Common myeloid progenitor, CD34-positive (primary cell): ENCODE measurements around the gene RAB4A.

Source experiments
- CTCF ChIA-PET: fragments of 350-600 bp; sonication (Branson Sonifier 250); formaldehyde crosslinking; loops from one replicate; lab custom pipeline; 2021; ENCODE audit warnings: antibody characterized with exemption; lab: Charles Lee
- POLR2A ChIA-PET: fragments of 350-600 bp; sonication (Branson Sonifier 250); formaldehyde crosslinking; loops from one replicate; lab custom pipeline; 2021; ENCODE audit warnings: antibody characterized with exemption; lab: Charles Lee
- DNase-seq, 3 donors: peaks; one replicate each; pipeline versions ENCODE4 v3.0.0 to v3.0.0-alpha.2; 2013
- H3K27ac ChIP-seq, 2 experiments: 1 replicate in 1 of 2; 2 replicates in 1 of 2; pipeline ENCODE4 v1.7.0; 2013; ENCODE audit warnings: inconsistent platforms in 2 of 2, low read length in 2 of 2, mild to moderate bottlenecking in 2 of 2, low read depth in 1 of 2, moderate library complexity in 1 of 2; ENCODE audit not compliant: severe bottlenecking in 2 of 2, insufficient read depth in 1 of 2, poor library complexity in 1 of 2
- H3K27me3 ChIP-seq, 5 experiments: replicated peaks in 2 of 5; 1 replicate in 3 of 5; 2 replicates in 2 of 5; pipeline versions ENCODE4 v1.6.1 to v1.7.0; 2013; ENCODE audit warnings: low read length in 4 of 5, mild to moderate bottlenecking in 2 of 5, moderate library complexity in 2 of 5, inconsistent platforms in 1 of 5; ENCODE audit not compliant: insufficient read depth in 5 of 5, control insufficient read depth in 4 of 5
- H3K36me3 ChIP-seq, 4 experiments: 1 replicate in 2 of 4; 2 replicates in 2 of 4; pipeline versions ENCODE4 v1.6.1 to v1.7.0; 2013; ENCODE audit warnings: low read length in 3 of 4, control low read depth in 1 of 4, mild to moderate bottlenecking in 1 of 4; ENCODE audit not compliant: control insufficient read depth in 4 of 4, insufficient read depth in 4 of 4
- H3K4me1 ChIP-seq, 4 experiments: 1 replicate in 3 of 4; 2 replicates in 1 of 4; pipeline versions ENCODE4 v1.6.1 to v1.7.1; 2013; ENCODE audit warnings: low read length in 3 of 4, mild to moderate bottlenecking in 3 of 4, control low read depth in 1 of 4, inconsistent platforms in 1 of 4, moderate library complexity in 1 of 4; ENCODE audit not compliant: control insufficient read depth in 4 of 4, insufficient read depth in 4 of 4; ENCODE audit errors: control extremely low read depth in 1 of 4
- H3K4me3 ChIP-seq, 7 experiments: 1 replicate in 4 of 7; 2 replicates in 3 of 7; pipeline versions ENCODE4 v1.5.1 to v1.7.0; 2013; ENCODE audit warnings: mild to moderate bottlenecking in 7 of 7, low read length in 6 of 7, moderate library complexity in 6 of 7, inconsistent platforms in 2 of 7, low read depth in 2 of 7, control low read depth in 1 of 7; ENCODE audit not compliant: insufficient read depth in 4 of 7, control insufficient read depth in 1 of 7; ENCODE audit errors: extremely low read depth in 1 of 7
- H3K9me3 ChIP-seq, 5 experiments: 1 replicate in 4 of 5; 2 replicates in 1 of 5; pipeline versions ENCODE4 v1.6.1 to v1.7.1; 2013; ENCODE audit warnings: low read length in 4 of 5, mild to moderate bottlenecking in 2 of 5, inconsistent platforms in 1 of 5, low read depth in 1 of 5, moderate library complexity in 1 of 5; ENCODE audit not compliant: control insufficient read depth in 4 of 5, insufficient read depth in 2 of 5; ENCODE audit errors: control extremely low read depth in 1 of 5
- WGBS: methylation state at CpG from one replicate; pipeline ENCODE4 v1.1.5; 2013; ENCODE audit not compliant: insufficient coverage; 5-methylcytosine and 5-hydroxymethylcytosine counted together

The RAB4A gene

DNA sequence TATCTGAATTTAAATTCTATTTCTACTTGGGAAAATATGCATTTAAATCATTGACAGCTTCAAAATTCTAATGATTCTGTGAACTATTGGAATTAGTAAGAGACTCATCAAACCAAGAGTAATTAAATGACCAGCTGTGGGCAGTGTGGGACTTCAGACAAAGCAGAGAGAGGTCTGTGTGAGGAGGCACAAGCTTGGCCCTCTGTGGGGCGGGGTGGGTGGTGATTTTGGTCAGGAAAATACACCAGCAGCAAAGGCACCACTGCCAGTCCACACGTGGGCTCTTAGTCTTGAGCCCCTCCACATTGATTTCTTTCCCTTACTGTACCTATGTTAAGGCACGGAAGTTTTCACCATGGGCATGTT is 39.2 kb upstream of the RAB4A start:
- POLR2A ChIA-PET, result no interaction called here
- Histone ChIP-seq H3K27ac (no peak overlapping the region), H3K4me3 (no peak overlapping the region), H3K27me3 (peaks cover 0 to 6% (median 1%) of the 10 kb centered on the region in 5 experiments), H3K9me3 (no peaks in the 10 kb centered on the region), H3K36me3 (no peaks in the 10 kb centered on the region), H3K4me1 (peaks cover 9 to 26% (median 23%) of the 10 kb centered on the region in 4 experiments)
- WGBS, result 100% methylated on average over 3 of the region's 3 CpGs
- CTCF ChIA-PET, result interaction anchor here (7.0 kb wide), 1 partner anchor 567 kb away, joined by 67 read pairs; no protein-coding TSS in a partner anchor
- no peak for DNase-seq

DNA sequence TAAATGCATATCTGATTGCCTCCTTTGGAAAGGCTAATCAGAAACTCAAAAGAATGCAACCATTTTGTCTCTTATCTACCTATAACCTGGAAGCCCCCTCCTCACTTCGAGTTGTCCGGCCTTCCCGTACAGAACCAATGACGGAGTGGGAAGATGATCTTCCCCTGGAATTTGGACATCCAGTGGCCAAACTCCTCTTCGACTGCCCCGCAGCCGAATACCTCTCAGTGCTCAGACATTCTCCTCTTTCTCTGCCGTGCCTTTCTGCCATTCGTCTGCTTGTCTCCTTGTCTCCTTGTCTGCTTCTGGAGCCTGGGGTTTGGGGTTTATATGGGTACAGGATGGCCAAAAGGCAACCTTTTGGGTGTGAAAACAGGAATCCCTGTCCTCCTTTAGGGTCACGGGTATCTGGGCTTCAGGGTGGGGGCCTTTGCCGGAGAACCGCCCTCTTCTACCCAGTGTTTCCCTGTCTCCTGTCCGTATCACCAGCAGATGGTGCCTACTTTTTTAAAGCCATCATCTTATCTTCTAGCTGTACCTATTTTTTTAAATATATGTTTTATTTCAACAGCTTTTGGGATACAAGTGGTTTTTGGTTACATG is 35.9 kb upstream of the RAB4A start:
- Histone ChIP-seq H3K27ac (no peak overlapping the region), H3K27me3 (peaks cover 0 to 6% (median 0%) of the 10 kb centered on the region in 5 experiments), H3K4me1 (peaks cover under 1 to 16% (median 14%) of the 10 kb centered on the region in 4 experiments), H3K9me3 (no peaks in the 10 kb centered on the region), H3K36me3 (no peaks in the 10 kb centered on the region), H3K4me3 (no peak overlapping the region)
- WGBS, result 98% methylated on average over 10 of the region's 13 CpGs
- ChIA-PET POLR2A (no interaction called here), CTCF (interaction anchor here (2.9 kb wide), 1 partner anchor 21 kb away, joined by 14 read pairs; no protein-coding TSS in a partner anchor)
- no peak for DNase-seq

DNA sequence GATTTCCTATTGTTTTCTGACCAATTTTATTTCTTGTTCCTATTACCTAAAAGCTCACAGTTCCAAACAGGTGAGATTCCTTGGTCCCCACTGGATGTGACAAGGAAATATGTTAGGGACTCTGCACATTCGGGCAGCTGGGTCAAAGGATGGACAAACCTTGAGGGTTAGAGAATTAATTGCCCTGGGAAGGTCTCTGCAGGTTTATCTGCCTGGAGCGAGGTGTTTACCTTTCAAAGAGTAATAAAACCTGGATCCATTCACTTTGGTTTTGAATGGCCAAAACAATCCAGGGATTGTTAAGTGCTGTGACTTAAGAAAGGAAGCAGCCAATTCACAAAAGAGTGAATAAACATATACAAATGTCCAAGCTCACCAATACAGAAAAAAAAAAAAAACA is 33.6 kb upstream of the RAB4A start:
- 25% methylated on average over 1 of the region's 2 CpGs for WGBS
- H3K4me3 ChIP-seq, result no peak overlapping the region
- H3K27me3 ChIP-seq, result peaks cover 0 to 6% (median 0%) of the 10 kb centered on the region in 5 experiments
- CTCF ChIA-PET, result interaction anchor here (2.9 kb wide), 2 partner anchors 9 to 19 kb away, joined by 14 to 15 read pairs; no protein-coding TSS in a partner anchor
- H3K9me3 ChIP-seq, result peaks cover 0 to 1% (median 0%) of the 10 kb centered on the region in 5 experiments
- POLR2A ChIA-PET, result no interaction called here
- no peaks in the 10 kb centered on the region for H3K36me3 ChIP-seq
- H3K27ac ChIP-seq, result no peak overlapping the region
- no peaks in the 10 kb centered on the region for H3K4me1 ChIP-seq
- DNase-seq, result no peak

DNA sequence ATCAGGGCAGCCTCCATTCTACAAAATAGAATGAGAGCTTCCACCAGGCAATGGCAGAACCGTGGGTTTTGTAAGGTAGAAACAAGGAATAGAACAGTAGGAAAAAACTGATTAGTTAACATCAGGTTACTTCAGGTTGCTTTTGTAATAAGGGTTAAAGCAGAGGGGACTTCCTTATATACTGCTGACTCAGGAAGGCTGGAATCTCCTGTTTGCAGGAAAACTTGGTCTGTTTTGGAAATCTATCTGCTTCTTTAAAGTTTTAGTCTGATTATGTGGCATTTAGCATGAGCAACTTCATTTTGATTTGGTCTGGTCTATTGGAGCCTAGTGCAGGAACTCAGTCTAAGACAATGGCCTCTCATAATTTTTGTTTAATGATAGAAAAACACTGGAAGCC is 32.7 kb upstream of the RAB4A start:
- Histone ChIP-seq H3K27ac (no peak overlapping the region), H3K36me3 (no peaks in the 10 kb centered on the region)

DNA sequence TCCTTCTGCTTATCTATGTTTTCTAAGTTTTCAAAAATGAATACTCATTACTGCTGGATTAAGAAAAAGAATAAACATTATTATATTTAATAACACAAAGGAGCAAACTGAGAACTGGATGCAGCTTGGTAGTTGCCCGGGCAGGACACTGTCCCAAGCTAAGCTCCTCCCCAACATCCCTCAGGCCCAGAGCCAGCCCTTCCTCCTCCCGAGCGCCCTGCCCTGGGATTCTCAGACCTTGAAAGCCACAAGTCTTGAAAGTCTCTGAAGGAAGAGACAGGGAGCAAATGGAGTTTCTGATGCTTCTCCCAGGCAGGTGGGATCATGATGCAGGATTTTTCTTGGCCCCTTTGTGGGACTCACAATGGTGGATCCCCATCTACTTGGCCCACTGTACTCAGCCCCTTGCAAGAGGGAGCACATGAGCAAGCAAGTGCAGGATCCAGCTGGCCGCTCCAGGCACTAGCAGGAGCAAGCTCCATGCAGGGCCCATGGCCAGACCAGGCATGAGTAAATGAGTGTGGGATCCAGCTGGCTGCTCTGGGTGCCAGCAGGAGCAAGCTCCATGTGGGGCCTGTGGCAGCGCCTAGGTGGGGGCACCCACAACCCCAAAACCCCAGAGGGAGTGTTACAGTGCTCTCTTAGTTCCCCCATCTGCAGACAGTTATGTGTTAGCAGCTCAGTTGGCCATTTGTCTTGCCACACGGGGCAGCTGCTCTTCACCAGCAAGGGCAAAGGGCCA is 32.1 kb upstream of the RAB4A start:
- ChIA-PET CTCF (interaction anchor here (2.9 kb wide), 1 partner anchor 10 kb away, joined by 15 read pairs; no protein-coding TSS in a partner anchor), POLR2A (no interaction called here)
- DNase-seq, result no peak
- H3K36me3 ChIP-seq, result no peaks in the 10 kb centered on the region
- H3K4me3 ChIP-seq, result no peak overlapping the region
- H3K27me3 ChIP-seq, result peaks cover 0 to 5% (median 0%) of the 10 kb centered on the region in 5 experiments
- WGBS, result 100% methylated on average over 3 of the region's 6 CpGs
- H3K27ac ChIP-seq, result no peak overlapping the region
- no peaks in the 10 kb centered on the region for H3K4me1 ChIP-seq
- H3K9me3 ChIP-seq, result peaks cover 0 to 9% (median 3%) of the 10 kb centered on the region in 5 experiments

More for the DNA sequence above, 32.7 kb upstream of the RAB4A start:
- no peak overlapping the region for H3K4me3 ChIP-seq
- ChIA-PET POLR2A (no interaction called here), CTCF (interaction anchor here (2.9 kb wide), 2 partner anchors 10 to 18 kb away, joined by 14 to 15 read pairs; no protein-coding TSS in a partner anchor)
- 100% methylated on average over 1 of the region's 1 CpG for WGBS
- peaks cover 0 to 4% (median 2%) of the 10 kb centered on the region in 5 experiments for H3K9me3 ChIP-seq
- no peaks in the 10 kb centered on the region for H3K4me1 ChIP-seq
- no peak for DNase-seq
- peaks cover 0 to 6% (median 0%) of the 10 kb centered on the region in 5 experiments for H3K27me3 ChIP-seq

DNA sequence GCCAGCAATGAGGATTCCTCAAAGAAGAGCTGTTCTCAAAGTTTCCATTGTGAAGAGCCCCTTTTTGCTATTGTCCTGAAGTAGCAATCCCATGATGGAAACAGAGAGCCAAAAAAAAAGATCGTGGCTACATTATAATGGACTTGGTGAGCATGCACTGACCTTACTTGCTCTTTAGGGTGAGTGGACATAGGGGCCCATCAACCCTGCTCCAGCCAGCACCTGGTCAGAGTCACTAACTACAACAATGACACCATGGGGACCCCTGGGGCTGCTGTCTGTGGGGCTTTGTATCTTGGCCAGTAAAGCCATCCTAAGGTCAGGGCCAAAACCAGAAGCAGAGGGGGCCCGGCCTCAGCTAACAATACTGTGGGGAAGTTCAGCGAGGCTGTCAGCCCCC is 30.4 kb upstream of the RAB4A start:
- ChIA-PET CTCF (interaction anchor here (1.1 kb wide), 1 partner anchor 14 kb away, joined by 3 read pairs; no protein-coding TSS in a partner anchor), POLR2A (no interaction called here)
- no peak overlapping the region for H3K4me3 ChIP-seq
- H3K9me3 ChIP-seq, result peaks cover 0 to 16% (median 4%) of the 10 kb centered on the region in 5 experiments
- H3K36me3 ChIP-seq, result no peaks in the 10 kb centered on the region
- H3K27me3 ChIP-seq, result peaks cover 0 to 3% (median 0%) of the 10 kb centered on the region in 5 experiments
- 100% methylated on average over 2 of the region's 3 CpGs for WGBS
- no peaks in the 10 kb centered on the region for H3K4me1 ChIP-seq
- no peak for DNase-seq
- H3K27ac ChIP-seq, result no peak overlapping the region

DNA sequence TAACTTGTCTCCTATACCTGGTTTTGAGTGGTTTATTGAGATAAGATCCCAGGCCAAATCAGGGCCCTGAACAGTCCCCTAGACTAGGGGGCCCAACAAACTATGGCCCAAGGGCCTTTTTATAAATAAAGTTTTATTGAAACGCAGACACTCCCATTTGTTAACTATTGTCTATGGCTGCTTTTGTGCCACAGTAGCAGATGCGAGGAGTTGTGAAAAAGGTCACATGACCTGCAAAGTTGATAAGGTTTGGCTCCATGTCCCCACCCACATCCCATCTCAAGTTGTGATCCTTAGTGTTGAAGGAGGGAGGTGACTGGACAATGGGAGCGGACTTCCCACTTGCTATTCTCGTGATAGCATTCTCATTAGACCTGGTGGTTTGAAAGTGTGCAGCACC is 29.5 kb upstream of the RAB4A start:
- no peak overlapping the region for H3K27ac ChIP-seq
- H3K27me3 ChIP-seq, result peaks cover 0 to 3% (median 0%) of the 10 kb centered on the region in 5 experiments
- WGBS, result 100% methylated on average over 3 of the region's 4 CpGs
- H3K4me3 ChIP-seq, result no peak overlapping the region
- no peaks in the 10 kb centered on the region for H3K36me3 ChIP-seq
- no peak for DNase-seq
- peaks cover 0 to 16% (median 4%) of the 10 kb centered on the region in 5 experiments for H3K9me3 ChIP-seq
- POLR2A ChIA-PET, result no interaction called here
- CTCF ChIA-PET, result no interaction called here
- H3K4me1 ChIP-seq, result no peaks in the 10 kb centered on the region
